Measurements from ENCODE around the gene PSIP1.
"Not testable (repeated sequence)": the region's sequence is repeated elsewhere in the genome, so short reads cannot be mapped to it uniquely, and the experiment has no call there.

Gene PSIP1

DNA sequence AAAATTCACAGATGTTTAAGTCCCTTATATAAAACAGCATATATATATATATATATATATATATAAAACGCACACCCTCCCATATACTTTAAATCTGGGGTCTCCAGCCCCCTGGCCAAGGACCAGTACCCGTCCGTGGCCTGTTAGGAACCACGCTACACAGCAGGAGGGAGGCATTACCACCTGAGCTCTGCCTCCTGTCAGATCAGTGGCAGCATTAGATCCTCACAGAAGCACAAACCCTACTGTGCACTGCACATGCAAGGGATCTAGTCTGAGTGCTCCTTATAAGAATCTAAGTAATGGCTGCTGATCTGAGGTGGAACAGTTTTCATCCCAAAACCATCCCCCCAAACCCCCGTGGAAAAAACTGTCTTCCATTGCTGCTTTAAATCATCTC lies 9.0 kb downstream of the PSIP1 start:
- DNase-seq: no peak

DNA sequence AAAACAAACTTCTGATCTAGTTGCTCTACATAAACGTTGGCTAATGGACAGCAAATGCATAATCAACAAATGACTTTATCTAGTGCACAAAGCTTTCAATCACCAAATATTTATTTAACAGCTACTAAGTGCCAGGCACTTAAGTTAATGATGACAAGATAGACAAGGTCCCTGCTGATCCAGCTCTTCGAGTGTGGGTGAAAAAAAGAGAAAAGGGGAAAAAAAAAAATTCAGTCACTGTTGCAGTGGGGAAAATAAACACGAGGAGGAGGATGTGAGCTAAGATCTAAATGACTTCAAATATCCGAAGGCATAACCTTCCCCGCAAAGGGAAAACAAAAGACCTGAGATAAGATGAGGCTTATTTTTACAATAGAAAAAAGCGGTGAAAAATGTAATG lies 9.6 kb downstream of the PSIP1 start:
- no peak for DNase-seq

DNA sequence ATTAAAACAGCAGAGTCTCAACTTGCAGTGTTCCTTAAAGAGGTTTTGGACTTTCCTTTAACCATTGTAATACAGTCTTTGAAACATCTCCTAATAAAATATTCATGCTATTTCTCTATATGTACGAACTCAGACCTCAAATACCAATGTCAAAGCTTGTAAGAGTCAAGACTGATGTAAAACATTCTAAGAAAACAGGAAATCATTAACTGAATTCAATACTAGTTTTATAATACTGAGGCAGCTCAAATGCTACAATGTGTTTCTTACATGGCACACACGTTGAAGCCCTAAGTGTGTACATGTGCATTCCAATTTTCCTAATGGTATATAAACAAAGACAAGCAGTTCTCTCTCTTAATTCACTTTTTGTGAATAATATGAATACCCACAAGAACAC lies 11.6 kb downstream of the PSIP1 start:
- no peak for DNase-seq

DNA sequence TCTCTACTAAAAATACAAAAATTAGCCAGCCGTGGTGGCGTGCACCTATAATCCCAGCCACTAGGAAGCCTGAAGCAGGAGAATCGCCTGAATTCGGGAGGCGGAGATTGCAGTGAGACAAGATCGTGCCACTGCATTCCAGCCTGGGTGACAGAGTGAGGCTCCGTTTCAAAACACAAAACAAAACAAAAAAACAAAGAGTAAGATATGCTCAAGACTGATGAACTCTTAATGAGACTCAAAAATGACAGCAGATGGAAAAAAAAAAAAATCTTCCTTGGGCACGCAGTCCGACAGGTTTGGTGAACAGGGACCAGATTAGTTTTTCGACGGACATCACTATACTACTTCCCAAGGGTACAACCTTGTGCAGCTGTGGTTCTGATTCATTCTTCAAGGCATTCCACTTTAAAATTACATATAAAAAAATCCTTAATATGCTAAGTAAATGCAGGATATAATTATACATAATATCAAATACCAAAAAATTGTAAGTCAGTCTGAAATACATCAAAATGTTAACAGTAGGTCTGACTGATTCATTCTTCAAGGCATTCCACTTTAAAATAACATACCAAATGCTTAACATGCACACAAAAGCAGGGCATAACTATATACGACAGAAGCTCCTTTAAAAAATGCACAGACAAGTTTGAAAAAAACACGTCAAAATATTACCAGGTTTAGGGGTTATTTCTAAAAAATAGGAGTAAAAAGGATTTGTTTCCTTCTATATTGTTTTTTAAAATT lies 12.3 kb downstream of the PSIP1 start:
- no peak for DNase-seq

DNA sequence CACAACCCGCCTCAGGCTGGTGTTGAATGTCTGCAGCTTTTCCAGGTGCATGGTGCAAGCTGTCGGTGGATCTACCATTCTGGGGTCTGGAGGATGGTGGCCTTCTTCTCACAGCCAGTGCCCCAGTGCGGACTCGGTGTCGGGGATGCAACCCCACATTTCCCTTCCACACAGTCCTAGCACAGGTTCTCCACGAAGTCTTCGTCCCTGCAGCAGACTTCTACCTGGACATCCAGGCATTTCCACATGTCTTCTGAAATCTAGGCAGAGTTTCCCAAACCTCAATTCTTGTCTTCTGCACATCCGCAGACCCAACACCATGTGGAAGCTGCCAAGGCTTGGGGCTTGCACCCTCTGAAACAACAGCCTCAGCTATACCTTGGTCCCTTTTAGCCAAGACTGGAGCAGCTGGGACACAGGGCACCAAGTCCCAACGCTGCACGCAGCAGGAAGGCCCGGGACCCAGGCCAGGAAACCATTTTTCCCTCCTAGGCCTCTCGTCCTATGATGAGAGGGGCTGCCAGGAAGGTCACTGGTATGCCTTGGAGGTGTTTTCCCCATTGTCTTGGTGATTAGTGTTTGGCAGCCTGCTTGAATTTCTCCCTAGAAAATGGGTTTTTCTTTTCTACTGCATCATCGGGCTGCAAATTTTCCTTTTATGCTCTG lies 18.2 kb downstream of the PSIP1 start:
- no peak for DNase-seq

DNA sequence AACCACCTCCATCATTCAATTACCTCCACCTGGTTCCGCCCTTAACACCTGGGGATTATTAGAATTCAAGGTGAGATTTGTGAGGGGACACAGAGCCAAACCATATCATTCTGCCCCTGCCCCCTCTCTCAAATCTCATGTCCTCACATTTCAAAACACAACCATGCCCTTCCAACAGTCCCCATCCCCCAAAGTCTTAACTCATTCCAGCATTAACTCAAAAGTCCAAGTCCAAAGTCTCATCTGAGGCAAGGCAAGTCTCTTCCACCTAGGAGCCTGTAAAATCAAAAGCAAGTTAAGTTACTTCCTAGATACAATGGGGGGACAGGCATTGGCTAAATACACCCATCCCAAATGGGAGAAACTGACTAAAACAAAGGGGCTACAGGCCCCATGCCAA lies 18.8 kb downstream of the PSIP1 start:
- no peak for DNase-seq

DNA sequence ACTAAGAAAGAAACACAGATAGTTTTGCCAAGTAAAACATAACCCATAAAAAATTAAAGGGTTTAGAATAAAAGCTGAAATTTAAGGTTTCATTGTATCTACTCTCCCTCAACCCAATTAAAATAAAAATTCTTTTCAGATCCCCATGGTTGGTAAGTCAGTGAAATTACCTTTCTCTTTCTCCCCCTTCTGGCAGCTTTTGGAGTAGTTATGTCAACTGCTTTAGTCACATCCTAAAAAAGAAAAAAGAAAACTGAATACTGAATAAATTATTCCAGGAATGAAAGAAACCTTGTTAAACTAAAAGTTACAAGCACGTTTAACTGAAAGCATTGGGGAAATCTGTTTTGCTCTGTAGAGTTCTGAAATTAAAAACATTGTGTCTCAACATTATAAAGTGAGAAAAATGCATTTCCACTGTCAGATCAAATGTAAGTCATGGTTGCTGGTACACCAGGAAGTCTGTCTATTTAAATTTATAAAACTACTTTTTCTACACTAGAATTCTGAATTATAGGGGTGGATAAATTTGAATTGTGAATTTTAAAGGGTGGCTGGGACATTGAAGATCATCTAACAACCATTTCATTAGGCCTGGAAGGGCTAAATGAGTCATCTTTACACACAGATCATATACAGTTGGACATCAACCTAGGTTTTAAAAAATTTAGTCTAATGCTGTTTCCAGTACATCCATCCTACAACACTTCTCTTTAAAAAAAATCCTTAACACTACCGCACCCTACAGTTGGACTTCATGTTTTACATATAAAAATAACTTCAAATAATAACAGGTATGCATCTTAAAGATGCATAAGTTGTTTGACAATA lies 24.7 kb downstream of the PSIP1 start:
- DNase-seq: no peak

GRCh38 chr9:15484802-15485201 lies 26.0 kb downstream of the PSIP1 start:
- DNase-seq: no peak

DNA sequence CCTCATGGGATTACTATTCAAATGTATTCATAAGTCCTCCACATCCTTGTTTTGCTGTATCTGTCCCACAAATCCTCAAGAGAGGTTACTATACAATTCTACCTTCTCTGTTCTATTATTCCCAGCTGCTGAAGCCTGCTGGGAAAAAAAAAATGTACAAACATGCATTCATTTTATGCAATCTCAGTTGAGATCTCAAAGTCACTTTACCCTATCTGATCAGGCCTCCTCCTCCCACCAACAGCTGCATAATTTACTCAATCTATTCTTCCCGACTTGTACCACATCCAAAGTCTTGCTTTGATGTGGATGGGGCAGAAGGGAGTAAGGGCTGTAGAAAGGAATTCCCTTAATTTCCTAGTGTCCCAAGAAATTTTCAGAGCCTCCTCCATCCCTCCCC lies 28.6 kb downstream of the PSIP1 start:
- no peak for DNase-seq

DNA sequence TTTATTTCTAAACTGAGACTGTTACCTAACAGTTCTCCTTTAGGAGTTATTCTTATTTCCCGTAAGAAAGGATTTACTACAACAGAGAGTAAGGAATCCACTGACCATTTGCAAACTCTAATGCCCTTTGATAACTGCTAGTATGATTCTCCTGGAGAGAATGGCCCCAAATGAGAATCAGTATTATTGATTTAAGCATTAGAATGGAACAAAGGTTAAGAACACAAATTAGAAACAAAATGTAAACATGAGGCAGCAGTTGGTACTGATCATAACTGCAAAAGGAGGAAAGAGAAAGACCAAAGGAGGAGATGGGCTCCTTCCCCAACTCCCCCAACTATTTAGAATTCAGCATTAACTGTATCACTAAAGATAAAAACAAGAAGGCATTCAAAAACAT lies 30.7 kb downstream of the PSIP1 start:
- no peak for DNase-seq

GRCh38 chr9:15475923-15476536 lies 34.7 kb downstream of the PSIP1 start:
- DNase-seq: no peak

DNA sequence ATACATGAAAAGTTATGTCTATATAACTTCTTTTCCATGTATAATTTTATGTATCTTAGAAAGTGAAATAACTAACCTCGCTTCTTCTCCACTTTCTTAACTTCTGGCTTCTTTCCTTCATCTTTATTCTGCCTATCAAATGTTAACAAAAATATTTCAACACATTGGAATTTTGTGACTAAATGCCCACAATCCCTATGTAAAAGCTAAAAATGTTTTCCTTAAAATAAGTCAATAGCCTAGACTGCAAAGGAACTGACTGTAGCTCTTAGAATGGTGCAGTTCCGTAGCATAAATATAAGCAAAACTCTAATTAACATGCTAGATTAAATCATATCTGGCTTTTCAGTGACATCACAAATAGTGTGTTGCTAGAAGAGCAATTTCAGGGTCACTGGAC lies 40.9 kb downstream of the PSIP1 start:
- no peak for DNase-seq

- DNase-seq: no peak
Measured at GRCh38 chr9:15469406-15469805, 41.4 kb downstream of the PSIP1 start.

DNA sequence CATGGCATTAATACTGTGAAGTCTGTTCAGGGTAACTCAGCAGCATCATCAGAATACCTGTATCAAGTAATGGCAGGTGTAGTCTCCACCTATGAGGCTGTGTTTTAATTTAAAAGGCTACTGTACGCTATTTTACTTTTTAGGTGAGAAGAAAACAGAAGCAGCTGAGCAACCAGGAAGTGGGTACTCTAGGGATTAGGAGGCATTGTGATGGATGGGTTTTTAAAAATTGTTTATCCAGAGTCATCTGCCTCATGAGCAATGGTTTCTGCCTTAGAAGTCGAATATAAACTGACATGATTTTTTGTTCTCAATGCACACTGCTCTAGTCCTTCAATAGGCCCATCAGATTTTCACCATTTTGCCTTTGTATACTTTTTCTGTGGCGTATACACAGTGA lies 42.6 kb downstream of the PSIP1 start:
- no peak for DNase-seq

DNA sequence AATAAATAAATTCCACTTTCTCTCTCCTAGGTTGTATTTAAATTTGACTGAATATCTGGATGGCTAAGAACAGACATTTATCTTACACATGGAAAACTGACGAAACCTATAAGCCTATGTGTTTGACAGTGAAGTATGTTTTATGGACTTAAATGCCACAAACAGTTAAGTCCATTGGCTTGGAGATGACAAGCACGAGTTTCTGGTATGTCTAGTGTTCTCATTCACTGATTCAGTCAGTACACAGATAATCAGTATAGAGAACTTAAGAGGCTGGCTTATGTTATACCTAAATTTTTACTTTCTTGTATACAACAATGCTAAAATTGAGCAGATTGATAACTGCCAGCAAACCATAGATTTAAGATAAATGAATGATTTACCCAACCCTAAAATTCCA lies 49.2 kb downstream of the PSIP1 start:
- no peak for DNase-seq

DNA sequence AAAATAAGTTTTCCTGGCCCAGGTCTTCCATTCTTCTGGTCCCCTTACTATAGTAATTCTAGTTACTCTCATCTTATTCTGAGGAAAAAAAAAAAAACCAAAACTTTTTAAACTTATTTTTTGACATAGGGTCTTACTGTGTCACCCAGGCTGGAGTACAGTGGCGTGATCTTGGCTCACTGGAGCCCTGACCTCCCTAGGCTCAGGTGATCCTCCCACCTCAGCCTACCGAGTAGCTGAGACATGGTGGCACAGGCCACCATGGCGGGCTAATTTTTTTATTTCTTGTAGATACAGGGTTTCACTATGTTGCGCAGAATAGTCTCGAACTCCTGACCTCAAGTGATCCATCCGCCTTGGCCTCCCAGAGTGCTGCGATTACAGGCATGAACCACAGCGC lies 49.7 kb downstream of the PSIP1 start:
- DNase-seq: no peak

DNA sequence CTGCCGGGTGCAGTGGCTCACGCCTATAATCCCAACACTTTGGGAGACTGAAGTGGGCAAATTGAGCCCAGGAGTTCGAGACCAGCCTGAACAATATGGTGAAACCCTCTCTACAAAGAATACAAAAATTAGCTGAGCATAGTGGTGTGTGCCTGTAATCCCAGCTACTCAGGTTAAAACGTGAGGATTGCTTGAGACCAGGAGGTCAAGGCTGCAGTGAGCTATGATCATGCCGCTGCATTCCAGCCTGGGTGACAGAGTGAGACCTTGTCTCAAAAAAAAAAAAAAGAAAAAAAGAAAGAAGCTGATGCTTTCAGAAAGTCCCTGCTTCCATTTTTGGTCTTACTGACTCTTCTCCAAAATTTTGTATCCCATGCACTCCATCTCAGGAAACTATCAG lies 56.8 kb downstream of the PSIP1 start:
- no peak for DNase-seq

DNA sequence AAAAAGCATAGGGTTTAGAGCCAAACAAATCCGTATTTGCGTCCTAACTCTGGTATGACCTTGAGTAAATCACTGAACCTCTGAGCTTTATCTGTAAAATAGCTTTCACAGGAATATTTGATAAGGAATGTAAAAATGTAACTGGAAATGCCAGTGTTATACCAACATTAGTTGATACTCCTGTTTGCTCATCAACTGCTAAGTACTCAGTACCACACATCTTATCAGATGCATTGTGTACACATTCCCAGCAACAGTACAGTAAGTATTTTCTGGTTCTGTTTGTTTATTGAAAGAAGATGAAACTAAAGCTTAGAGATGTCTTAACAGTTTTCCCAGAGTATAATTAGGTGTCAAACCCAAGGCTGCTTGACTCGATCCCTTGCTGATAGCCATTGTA lies 66.6 kb downstream of the PSIP1 start:
- no peak for DNase-seq

GRCh38 chr9:15442264-15442663 lies 68.5 kb downstream of the PSIP1 start:
- DNase-seq: not testable (repeated sequence)

- not testable (repeated sequence) for DNase-seq
Measured at GRCh38 chr9:15441841-15442240, 68.9 kb downstream of the PSIP1 start.

DNA sequence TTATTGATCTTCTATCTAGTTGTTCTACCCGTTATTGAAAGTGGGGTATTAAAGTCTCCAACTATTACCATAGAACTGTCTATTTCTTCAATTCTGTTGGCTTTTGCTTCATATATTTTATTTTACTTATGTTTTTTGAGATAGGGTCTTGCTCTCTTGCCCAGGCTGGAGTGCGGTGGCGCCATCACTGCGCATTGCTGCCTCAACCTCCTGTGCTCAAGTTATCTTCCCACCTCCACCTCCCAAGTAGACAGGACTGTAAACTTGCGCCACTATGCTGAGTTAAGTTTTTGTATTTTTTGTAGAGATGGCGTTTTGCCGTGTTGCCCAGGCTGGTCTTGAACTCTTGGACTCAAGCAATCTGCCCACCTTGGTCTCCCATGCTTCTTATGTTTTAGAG lies 71.9 kb downstream of the PSIP1 start:
- no peak for DNase-seq

DNA sequence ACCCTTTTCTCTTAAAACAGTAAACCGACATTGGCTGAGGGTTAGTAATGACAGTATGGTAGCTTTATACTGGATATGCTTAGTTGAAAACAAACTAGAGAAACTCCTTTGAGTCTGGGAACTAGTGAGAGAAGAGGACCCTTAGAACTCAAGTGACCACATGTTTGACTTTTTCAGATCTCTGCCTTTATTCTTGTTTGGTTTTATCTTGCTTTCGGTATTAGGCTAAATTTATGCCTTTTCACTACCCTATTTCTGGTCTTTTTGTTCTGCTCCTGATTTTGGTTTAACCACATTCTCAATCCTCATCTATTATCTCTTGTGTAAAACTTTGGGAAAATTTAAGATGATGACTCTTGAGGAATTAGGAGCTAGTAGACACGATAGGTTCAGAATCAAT lies 77.1 kb downstream of the PSIP1 start:
- no peak for DNase-seq

DNA sequence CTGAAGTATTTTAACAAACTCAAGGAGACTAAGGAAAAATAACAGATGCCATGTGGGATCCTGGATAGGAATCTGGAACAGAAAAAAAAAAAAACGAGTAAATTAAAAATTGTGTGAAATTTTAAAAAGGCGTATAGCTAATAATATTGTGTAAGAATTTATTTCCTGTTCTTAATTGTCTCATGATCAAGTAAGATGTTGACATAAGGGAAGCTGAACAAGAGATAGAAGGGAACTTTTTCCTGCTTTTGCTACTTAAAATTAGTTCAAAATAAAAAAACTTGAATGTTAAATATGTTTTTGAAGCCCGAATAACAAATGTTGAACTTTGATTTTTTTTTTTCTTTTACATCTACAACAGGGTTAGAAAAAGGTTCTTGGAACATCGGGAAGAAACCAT lies 77.6 kb downstream of the PSIP1 start:
- no peak for DNase-seq

Data from left hindlimb (tissue), 1 donor.